GM21723 (cell line): ENCODE results near the gene PDLIM7.

Experiments used
- ATAC-seq: cut with Tn5 transposase; IDR thresholded peaks from one replicate; pipeline ENCODE4 v1.9.1; 2021; ENCODE audit warnings: mild to moderate bottlenecking, moderate library complexity; ENCODE audit not compliant: unreplicated experiment

The PDLIM7 gene

GRCh38 chr5:177446200-177447065 lies 51.0 kb downstream of the PDLIM7 start, which contains the start of gene PRR7:
TSS of gene PRR7 (plus strand) at chr5:177446814. CDS start at chr5:177455068, 8,254 bp downstream.
- peak; percentile 46 for ATAC-seq

GRCh38 chr5:177445917-177446199 lies 51.5 kb downstream of the PDLIM7 start:
- ATAC-seq = no peak

GRCh38 chr5:177445052-177445916 lies 52.1 kb downstream of the PDLIM7 start:
- ATAC-seq = no peak

- ATAC-seq = no peak
Observed at GRCh38 chr5:177444106-177445051, 53.0 kb downstream of the PDLIM7 start.

GRCh38 chr5:177443144-177443983 lies 54.0 kb downstream of the PDLIM7 start:
- no peak for ATAC-seq

- no peak for ATAC-seq
Observed at GRCh38 chr5:177442066-177442826, 55.2 kb downstream of the PDLIM7 start.

- no peak for ATAC-seq
Observed at GRCh38 chr5:177440990-177441780, 56.2 kb downstream of the PDLIM7 start.

- ATAC-seq = no peak
Observed at GRCh38 chr5:177440211-177440989, 57.0 kb downstream of the PDLIM7 start.

- ATAC-seq = no peak
Observed at GRCh38 chr5:177439518-177440053, 57.8 kb downstream of the PDLIM7 start.

GRCh38 chr5:177438468-177438867 lies 58.9 kb downstream of the PDLIM7 start:
- no peak for ATAC-seq

GRCh38 chr5:177437623-177438022 lies 59.8 kb downstream of the PDLIM7 start:
- ATAC-seq = no peak

- ATAC-seq = no peak
Observed at GRCh38 chr5:177435847-177436536, 61.4 kb downstream of the PDLIM7 start.

- no peak for ATAC-seq
Observed at GRCh38 chr5:177434942-177435738, 62.3 kb downstream of the PDLIM7 start.

GRCh38 chr5:177434437-177434836 lies 63.0 kb downstream of the PDLIM7 start:
- no peak for ATAC-seq

GRCh38 chr5:177433658-177434217 lies 63.7 kb downstream of the PDLIM7 start:
- no peak for ATAC-seq
